Upper lobe of left lung (tissue), 6 donors: Measurements from ENCODE around the gene TRPM2. TPM values are rescaled to one million over a fixed set of nuclear protein-coding genes. Genes with fewer than 3 reads are reported as not detected.

Source experiments
- ATAC-seq, 2 donors: fragments of 200-7000 bp; cut with Tn5 transposase; one replicate each; pipeline ENCODE4 v1.9.1; 2022; ENCODE audit warnings: mild to moderate bottlenecking in 2 of 2, moderate library complexity in 2 of 2; ENCODE audit not compliant: low FRiP score in 2 of 2
- DNase-seq, 2 donors: peaks; one replicate each; pipeline ENCODE4 v3.0.0-alpha.2; 2019 to 2020
- H3K27ac ChIP-seq, 4 donors: fragments of 200-600 bp; sonication (generic); one replicate each; pipeline ENCODE4 v1.5.1; 2016 to 2019
- H3K27me3 ChIP-seq, 4 donors: fragments of 200-600 bp; sonication (generic); one replicate each; pipeline ENCODE4 v1.5.1; 2017 to 2019
- H3K36me3 ChIP-seq, 4 donors: fragments of 200-600 bp; sonication (generic); one replicate each; pipeline ENCODE4 v1.5.1; 2016 to 2019
- H3K4me1 ChIP-seq, 4 donors: fragments of 200-600 bp; sonication (generic); one replicate each; pipeline ENCODE4 v1.5.1; 2018 to 2019
- H3K4me3 ChIP-seq, 4 donors: fragments of 200-600 bp; sonication (generic); one replicate each; pipeline ENCODE4 v1.5.1; 2017 to 2019; ENCODE audit warnings: mild to moderate bottlenecking in 2 of 4, moderate library complexity in 1 of 4
- H3K9me3 ChIP-seq, 4 donors: fragments of 200-600 bp; sonication (generic); one replicate each; pipeline ENCODE4 v1.5.1; 2018 to 2019
- CTCF ChIP-seq, 6 experiments: fragments of 450-650 bp in 4 of 6; fragments of 200-600 bp in 2 of 6; sonication (generic) in 2 of 6; IDR thresholded peaks; one replicate each; pipeline ENCODE4 v1.5.1; 2016 to 2019; ENCODE audit warnings: antibody characterized with exemption in 6 of 6
- EP300 ChIP-seq, 4 donors: sonication (generic); formaldehyde crosslinking; IDR thresholded peaks; one replicate each; pipeline ENCODE4 v1.5.1; 2017; ENCODE audit warnings: antibody characterized with exemption in 4 of 4, control low read depth in 2 of 4
- POLR2A ChIP-seq, 4 donors: fragments of 450-650 bp; IDR thresholded peaks; one replicate each; pipeline ENCODE4 v1.5.1; 2016 to 2017; ENCODE audit warnings: antibody characterized with exemption in 4 of 4, mild to moderate bottlenecking in 2 of 4
- POLR2AphosphoS5 ChIP-seq, 2 donors: sonication (generic); formaldehyde crosslinking; IDR thresholded peaks; one replicate each; pipeline ENCODE4 v1.5.1; 2017; ENCODE audit warnings: antibody characterized with exemption in 2 of 2
- WGBS, 2 donors: methylation state at CpG; one replicate each; pipeline ENCODE4 v1.1.5; 2017 to 2018; 5-methylcytosine and 5-hydroxymethylcytosine counted together
- total RNA-seq, 6 donors: library from RNA; depleted of rRNA in 4 of 6; stranded (reverse); fragments of >200 nt in 4 of 6; gene quantifications; one replicate each; pipeline versions ENCODE4 v1.1.0 to v1.2.1, GENCODE V29; 2016 to 2021
- donor health status: DM: no; HTN: no; CAD: no; lungs with moderate emphysema.
- donor health status: DM: no; HTN: yes; CAD: no; lungs with severe emphysema.

TRPM2 gene
- total RNA-seq, 6 donors from 2014 or later, result 2.2 to 37.7 (median 12.7) TPM

- H3K36me3 ChIP-seq, result no peaks in the 10 kb centered on the region
- no peaks in the 10 kb centered on the region for H3K27me3 ChIP-seq
- H3K4me3 ChIP-seq, result no peak overlapping the region
- TF ChIP-seq POLR2A (IDR thresholded peaks at IDR 0.05) (no peak), EP300 (IDR thresholded peaks at IDR 0.05) (no peak), POLR2AphosphoS5 (IDR thresholded peaks at IDR 0.05) (no peak), CTCF (IDR thresholded peaks at IDR 0.05) (no peak)
- H3K4me1 ChIP-seq, result no peaks in the 10 kb centered on the region
- WGBS, 2 donors, result 91 to 93% methylated on average over 20 to 28 of the region's 28 CpGs
- ATAC-seq (no peak), DNase-seq (peak; percentile 18 to 58)
- no peak overlapping the region for H3K27ac ChIP-seq
- peaks cover 6 to 9% (median 6%) of the 10 kb centered on the region in 4 donors for H3K9me3 ChIP-seq
These were observed 74.1 kb downstream of the TRPM2 start for GRCh38 chr21:44427241-44428120.

- no peak overlapping the region for H3K27ac ChIP-seq
- no peak for ATAC-seq
- 45 to 64% methylated on average over 3 of the region's 3 CpGs for WGBS, 2 donors
- no peak overlapping the region for H3K4me3 ChIP-seq
- H3K27me3 ChIP-seq, result no peaks in the 10 kb centered on the region
- H3K36me3 ChIP-seq, result no peaks in the 10 kb centered on the region
- peak in 1 of 2 donors; percentile 44 for DNase-seq
- H3K4me1 ChIP-seq, result no peaks in the 10 kb centered on the region
- no peak for TF ChIP-seq CTCF (IDR thresholded peaks at IDR 0.05)
- no peak for TF ChIP-seq EP300 (IDR thresholded peaks at IDR 0.05)
- no peak for TF ChIP-seq POLR2A (IDR thresholded peaks at IDR 0.05)
- no peak for TF ChIP-seq POLR2AphosphoS5 (IDR thresholded peaks at IDR 0.05)
- peaks cover 6 to 9% (median 6%) of the 10 kb centered on the region in 4 donors for H3K9me3 ChIP-seq
These were observed 75.0 kb downstream of the TRPM2 start for GRCh38 chr21:44428281-44428960.

GRCh38 chr21:44429894-44430293, 76.5 kb downstream of the TRPM2 start:
- WGBS, 2 donors, result 63 to 84% methylated on average over 1 of the region's 1 CpG

GRCh38 chr21:44431300-44431699, 77.9 kb downstream of the TRPM2 start:
- ATAC-seq (no peak), DNase-seq (no peak)
- H3K4me3 ChIP-seq, result no peak overlapping the region
- H3K9me3 ChIP-seq, result peaks cover 6 to 9% (median 6%) of the 10 kb centered on the region in 4 donors
- no peaks in the 10 kb centered on the region for H3K4me1 ChIP-seq
- WGBS, 2 donors, result 90 to 94% methylated on average over 4 of the region's 4 CpGs
- H3K36me3 ChIP-seq, result no peaks in the 10 kb centered on the region
- no peak overlapping the region for H3K27ac ChIP-seq
- no peaks in the 10 kb centered on the region for H3K27me3 ChIP-seq
- no peak for TF ChIP-seq POLR2A (IDR thresholded peaks at IDR 0.05)
- no peak for TF ChIP-seq CTCF (IDR thresholded peaks at IDR 0.05)
- no peak for TF ChIP-seq POLR2AphosphoS5 (IDR thresholded peaks at IDR 0.05)

More at GRCh38 chr21:44429894-44430293, 76.5 kb downstream of the TRPM2 start:
- no peaks in the 10 kb centered on the region for H3K36me3 ChIP-seq
- peaks cover 6 to 9% (median 6%) of the 10 kb centered on the region in 4 donors for H3K9me3 ChIP-seq
- DNase-seq (no peak), ATAC-seq (no peak)
- H3K27ac ChIP-seq, result no peak overlapping the region
- no peak overlapping the region for H3K4me3 ChIP-seq
- no peaks in the 10 kb centered on the region for H3K27me3 ChIP-seq
- no peaks in the 10 kb centered on the region for H3K4me1 ChIP-seq
- TF ChIP-seq EP300 (IDR thresholded peaks at IDR 0.05), result no peak
- TF ChIP-seq CTCF (IDR thresholded peaks at IDR 0.05), result no peak
- no peak for TF ChIP-seq POLR2AphosphoS5 (IDR thresholded peaks at IDR 0.05)
- TF ChIP-seq POLR2A (IDR thresholded peaks at IDR 0.05), result no peak
